DMS79 treated with DMSO at 0.1 percent for 48 hours (cell line): ENCODE data around the gene INIP.
A peak's percentile ranks its signal among the peaks of the same experiment; 100 is the strongest.

ENCODE experiments used
- DNase-seq: peaks from one replicate; lab custom pipeline; 2025; lab: John Stamatoyannopoulos, UW

The INIP gene

DNA sequence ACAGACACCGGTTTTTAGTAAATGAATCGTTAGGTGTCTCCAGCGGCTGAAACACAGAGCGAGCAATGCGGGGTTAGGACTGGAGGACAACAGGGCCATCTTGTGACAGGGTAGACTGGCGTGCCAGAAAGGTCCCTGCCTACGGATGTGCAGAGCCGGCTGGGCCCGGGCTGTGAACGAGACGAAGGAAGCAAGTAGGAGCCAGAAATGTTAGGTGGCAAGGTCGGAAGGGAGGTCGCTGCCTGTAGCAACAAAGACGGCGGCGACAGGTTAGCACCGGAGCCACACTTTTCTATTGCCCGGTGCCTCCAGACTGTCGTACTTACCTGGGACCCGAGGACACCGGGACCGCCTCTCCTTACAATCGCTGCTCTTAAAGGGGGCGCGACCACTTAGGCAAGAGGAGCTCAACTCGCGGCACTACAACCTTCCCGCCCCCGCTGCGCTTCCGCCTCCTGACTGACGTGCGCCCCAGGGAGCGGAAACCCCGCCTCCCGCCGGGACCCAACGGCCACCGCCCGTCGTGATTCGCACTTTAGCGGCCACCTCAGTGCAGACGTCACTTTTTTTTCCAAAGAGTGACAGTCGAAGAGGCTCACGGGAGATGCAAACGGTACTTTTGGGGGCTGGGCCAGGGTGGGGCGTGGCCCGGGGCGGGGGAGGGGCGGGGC, at the start of gene INIP:
Gene INIP (minus strand): TSS at position 457 of the 671 bp plus-strand sequence. CDS start 1,632 bp downstream, outside the sequence.
- peak; percentile 95 for DNase-seq

DNA sequence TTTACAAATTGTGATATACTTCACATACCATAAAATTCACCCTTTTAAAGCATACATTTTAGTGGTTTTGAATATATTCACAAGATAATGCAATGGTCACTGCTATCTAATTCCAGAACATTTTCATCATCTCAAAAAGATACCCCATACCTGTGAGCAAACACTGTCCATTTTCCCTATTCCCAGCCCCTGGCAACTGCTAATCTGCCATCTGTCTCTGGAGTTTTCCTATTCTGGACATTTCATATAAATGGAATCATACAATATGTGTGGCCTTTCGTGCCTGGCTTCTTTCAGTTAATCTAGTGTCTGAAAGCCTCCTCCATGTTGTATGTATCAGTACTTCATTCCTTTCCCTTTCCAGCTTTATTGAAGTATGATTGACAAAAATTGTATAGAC, 47.4 kb upstream of the INIP start:
- DNase-seq: no peak

DNA sequence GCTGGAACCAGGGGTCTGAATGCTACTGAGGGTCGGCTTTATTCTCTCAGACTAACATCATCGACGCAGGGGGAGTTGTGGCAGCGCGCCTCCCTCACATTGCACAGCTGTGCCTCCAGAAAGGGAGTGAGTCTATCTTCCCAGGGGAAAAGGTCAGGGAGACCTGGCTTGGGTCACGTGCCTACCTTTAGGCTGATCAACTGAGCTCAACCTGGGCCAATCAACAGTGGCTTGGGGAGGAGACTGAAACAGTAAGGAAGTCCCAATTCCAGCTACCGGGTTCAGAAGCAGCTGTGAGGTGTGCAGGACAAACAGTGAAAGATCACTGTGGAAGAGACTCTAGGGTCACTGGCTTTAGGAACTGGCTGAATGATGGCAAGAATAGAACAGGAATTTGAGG, 46.9 kb upstream of the INIP start:
- no peak for DNase-seq

DNA sequence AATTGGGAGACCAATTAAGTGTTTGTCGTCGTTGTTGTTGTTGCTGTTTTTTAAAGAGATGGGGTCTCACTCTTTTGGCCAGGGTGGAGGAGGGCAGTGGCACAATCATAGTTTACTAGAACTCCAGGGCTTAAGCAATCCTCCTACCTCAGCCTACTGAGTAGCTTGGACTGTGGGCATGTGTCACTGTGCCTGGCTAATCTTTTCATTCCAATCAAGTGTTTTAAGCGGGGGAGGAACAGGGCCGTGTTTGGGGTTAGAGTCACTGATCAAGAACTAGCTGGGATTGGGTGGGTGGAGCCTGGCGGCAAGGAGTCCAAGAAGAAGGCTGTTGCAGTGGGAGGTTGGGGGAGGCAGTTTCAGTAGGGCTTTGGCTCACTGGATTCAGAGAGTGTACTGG, 46.4 kb upstream of the INIP start:
- DNase-seq: no peak

- DNase-seq: no peak
Observed at GRCh38 chr9:112762726-112763518, 45.0 kb upstream of the INIP start.

- no peak for DNase-seq
Observed at GRCh38 chr9:112761912-112762655, 44.2 kb upstream of the INIP start.

DNA sequence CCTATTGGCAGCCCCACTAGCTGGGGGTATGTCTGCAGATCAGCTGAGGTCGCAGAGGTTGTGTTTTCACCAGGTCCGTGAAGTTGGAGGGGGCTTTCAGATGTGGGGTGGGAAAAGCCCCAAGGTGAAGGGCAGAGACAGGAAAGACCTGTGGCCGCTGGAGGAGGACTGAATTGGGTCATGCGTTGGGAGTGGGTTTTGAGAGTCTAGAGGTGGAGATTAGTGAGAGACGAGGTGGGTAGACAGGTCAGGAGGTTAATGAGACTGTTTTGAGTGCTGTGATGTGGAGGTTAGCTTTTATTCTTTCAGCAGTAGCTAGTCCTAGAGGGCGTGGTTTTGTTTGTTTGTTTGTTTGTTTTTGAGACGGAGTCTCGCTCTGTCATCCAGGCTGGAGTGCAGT, 42.9 kb upstream of the INIP start:
- DNase-seq: no peak

- DNase-seq: no peak
Observed at GRCh38 chr9:112757940-112758339, 40.0 kb upstream of the INIP start.

DNA sequence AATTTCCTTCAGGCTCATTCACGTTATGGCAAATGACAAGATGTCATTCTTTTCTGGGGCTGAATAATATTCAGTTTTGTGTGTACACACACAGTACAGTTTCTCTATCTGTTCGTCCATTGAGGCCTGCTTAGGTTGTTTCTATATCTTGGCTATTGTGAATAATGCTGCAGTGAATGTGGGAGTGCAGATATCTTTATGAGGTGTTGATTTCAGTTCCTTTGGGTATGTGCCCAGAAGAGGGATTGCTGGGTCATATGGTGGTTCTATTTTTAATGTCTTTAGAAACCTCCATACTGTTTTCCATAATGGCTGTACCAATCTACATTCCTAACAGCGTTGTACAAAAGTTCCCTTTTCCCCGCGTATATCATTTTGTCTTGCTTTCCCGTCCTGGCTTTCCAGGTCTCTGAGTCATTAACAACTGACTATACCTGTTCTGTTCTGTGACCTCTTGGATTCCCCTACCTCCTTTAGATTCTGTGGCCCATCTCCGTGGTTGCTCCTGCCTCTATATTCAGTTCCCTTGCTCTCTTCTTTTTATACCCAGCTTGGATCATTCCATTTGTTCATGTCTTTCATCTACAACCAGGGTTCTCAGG, 39.5 kb upstream of the INIP start:
- no peak for DNase-seq

DNA sequence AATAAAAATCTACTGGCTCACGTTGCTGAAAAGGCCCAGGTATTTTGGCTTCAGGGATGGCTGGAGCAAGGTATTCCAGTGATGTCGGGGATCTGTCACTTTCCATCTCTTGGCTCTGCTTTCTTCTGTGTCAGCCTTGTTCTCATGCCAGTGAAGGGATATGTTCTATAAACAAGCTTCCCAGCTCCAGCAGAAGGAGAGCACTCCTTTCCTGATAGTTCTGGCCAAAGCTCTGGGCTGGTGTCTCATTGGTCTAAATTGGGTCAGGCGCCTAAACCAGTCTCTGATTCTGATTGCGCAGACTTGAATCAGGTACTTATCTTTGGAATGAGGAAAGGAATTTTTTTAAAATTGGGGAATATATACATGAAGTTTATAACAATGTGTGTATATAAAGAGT, 37.8 kb upstream of the INIP start:
- DNase-seq: no peak

GRCh38 chr9:112755016-112755427, 37.1 kb upstream of the INIP start:
- DNase-seq: no peak

DNA sequence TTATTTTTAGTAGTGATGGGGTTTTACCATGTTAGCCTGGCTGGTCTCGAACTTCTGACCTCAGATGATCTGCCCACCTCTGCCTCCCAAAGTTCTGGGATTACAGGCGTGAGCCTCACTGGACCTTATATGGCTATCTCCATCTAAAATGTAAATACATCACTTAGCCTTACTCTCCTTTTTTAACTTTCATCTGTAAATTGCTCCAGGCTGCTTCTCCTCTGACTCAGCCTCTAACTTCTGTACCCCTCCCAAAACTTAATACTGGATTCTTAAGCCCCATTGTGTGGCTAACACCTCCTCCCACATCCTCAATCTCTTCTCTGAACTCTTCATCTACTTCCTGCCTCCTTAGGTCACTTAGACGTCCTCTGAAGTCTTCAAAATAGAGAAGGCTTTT, 36.7 kb upstream of the INIP start:
- no peak for DNase-seq

- DNase-seq: no peak
Observed at GRCh38 chr9:112753725-112754124, 35.8 kb upstream of the INIP start.

GRCh38 chr9:112752334-112753125, 34.6 kb upstream of the INIP start:
- DNase-seq: no peak

- peak; percentile 68 for DNase-seq
Observed at GRCh38 chr9:112751056-112751795, 33.3 kb upstream of the INIP start.

GRCh38 chr9:112750764-112751055, 32.8 kb upstream of the INIP start:
- no peak for DNase-seq

GRCh38 chr9:112750016-112750763, 32.3 kb upstream of the INIP start, which contains the start of gene SNX30:
TSS of gene SNX30 (plus strand) at chr9:112750760. CDS start at chr9:112751002, 242 bp downstream.
- DNase-seq: peak; percentile 67

DNA sequence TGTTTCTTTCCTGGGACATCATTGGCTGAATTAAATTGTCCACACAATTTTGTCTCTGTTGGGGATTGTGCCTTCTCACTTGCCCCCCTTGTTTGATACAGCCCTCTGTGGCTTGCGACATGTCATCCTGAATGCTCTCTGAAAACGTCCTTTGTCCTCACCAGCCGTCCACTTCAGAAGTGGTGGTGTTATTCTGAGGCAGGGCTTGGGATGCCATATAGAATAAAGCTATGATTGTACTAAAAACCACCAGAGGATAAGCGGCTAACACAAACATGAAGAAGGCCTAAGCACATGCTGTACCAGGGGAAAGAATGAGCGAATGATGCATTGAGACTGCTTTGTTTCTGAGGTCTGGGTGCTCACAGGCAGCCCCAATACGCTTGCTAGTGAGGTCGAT, 29.2 kb upstream of the INIP start:
- DNase-seq: no peak

GRCh38 chr9:112744177-112744576, 26.3 kb upstream of the INIP start:
- DNase-seq: no peak

GRCh38 chr9:112743216-112743836, 25.4 kb upstream of the INIP start:
- DNase-seq: no peak
